K562 (cell line): Measurements from ENCODE around the gene CARD11.

Experiments used
- ARNT ChIP-seq, 2 experiments: fragments of 450-650 bp; IDR thresholded peaks; 2 replicates each; pipeline ENCODE4 v1.6.1; 2016; ENCODE audit warnings: mild to moderate bottlenecking in 1 of 2
- CTCF ChIP-seq, 3 experiments: IDR thresholded peaks in 2 of 3; conservative IDR thresholded peaks in 1 of 3; 2 replicates each; pipeline ENCODE4 v1.5.1; 2011 to 2012; ENCODE audit warnings: low read length in 3 of 3, mild to moderate bottlenecking in 3 of 3, control low read depth in 2 of 3, improper control_type of control experiment in 1 of 3, inconsistent platforms in 1 of 3, low read depth in 1 of 3, mixed read lengths in 1 of 3, moderate library complexity in 1 of 3; ENCODE audit not compliant: insufficient read depth in 2 of 3
- HNRNPK ChIP-seq: fragments of 200-400 bp; formaldehyde crosslinking; IDR thresholded peaks from one replicate; pipeline ENCODE4 v1.6.1; 2018; ENCODE audit warnings: mild to moderate bottlenecking, low read depth, low read length; ENCODE audit not compliant: poor library complexity, severe bottlenecking
- MXI1 ChIP-seq: IDR thresholded peaks from 2 replicates; pipeline ENCODE4 v1.6.1; 2011; ENCODE audit warnings: low read depth, mild to moderate bottlenecking, improper control_type of control experiment, low read length
- ZNF668 ChIP-seq: fragments of 250-450 bp; sonication (Bioruptor Pico); IDR thresholded peaks from 2 replicates; pipeline ENCODE4 v1.8.0; 2022; ENCODE audit warnings: mild to moderate bottlenecking, inconsistent platforms

GRCh38 chr7:2990949-2991470 lies 52.7 kb downstream of the CARD11 start:
- TF ChIP-seq HNRNPK (no peak), ZNF668 (no peak), CTCF (IDR thresholded peaks at IDR 0.05 in 2 of 3, conservative IDR thresholded peaks at IDR 0.05 in 1 of 3; ENCODE audit: insufficient read depth in 2 of 3, low read depth in 1 of 3, low read length in 3 of 3) (no peak), MXI1 (no peak), ARNT (IDR thresholded peaks at IDR 0.05) (no peak)
